A549 treated with AZD9567 at 1 μM for 4 hours (cell line): Measurements from ENCODE around the gene MOB2. TPM values are rescaled to one million over a fixed set of nuclear protein-coding genes. Genes with fewer than 3 reads are reported as not detected.

ENCODE experiments used
- total RNA-seq: library from RNA; stranded (reverse); fragments of 200-300 nt; extraction: Qiagen RNA extraction; gene quantifications from 5 replicates; pipeline ENCODE4 v1.2.3, GENCODE V29; 2022; ENCODE audit not compliant: insufficient read depth

Gene MOB2, protein sequence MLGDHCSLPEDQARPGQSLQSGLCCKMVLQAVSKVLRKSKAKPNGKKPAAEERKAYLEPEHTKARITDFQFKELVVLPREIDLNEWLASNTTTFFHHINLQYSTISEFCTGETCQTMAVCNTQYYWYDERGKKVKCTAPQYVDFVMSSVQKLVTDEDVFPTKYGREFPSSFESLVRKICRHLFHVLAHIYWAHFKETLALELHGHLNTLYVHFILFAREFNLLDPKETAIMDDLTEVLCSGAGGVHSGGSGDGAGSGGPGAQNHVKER
- 37.1 to 51.2 TPM (median 46.1 TPM) in 5 replicates for total RNA-seq

DNA sequence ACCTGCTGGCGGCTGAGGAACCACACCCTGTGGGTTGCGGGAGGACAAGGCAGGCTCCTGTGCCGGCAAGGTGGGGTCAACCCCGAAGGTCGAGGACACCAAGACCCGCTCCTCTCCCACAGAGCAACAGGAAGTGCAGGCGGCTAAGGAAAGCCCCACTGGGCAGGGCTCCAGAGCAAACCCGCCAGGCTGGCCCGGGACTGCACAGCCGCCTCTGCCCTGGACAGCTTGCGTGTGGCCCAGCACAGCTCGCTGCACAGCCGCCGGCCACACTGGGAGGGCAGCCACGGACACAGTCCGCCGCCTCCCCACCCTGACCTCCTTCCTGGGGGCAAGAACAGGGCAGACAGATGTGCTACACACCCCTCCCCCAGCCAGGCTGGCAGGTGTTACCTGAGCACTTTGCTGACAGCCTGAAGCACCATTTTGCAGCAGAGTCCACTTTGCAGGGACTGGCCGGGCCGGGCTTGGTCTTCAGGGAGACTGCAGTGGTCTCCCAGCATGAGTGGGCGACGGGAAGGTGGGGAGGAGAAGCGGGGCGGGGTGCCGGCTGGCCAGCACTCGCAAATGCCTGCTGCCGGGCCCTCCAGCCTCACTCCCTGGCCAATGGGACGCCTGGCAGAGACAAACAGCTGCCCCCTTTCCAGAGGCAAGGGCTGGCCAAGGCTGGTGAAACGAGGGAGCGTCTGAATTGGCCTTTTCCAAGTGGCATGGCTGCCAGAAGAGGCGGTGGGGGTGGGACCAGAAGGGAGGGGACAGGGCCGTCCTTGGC is at the start of gene MOB2:
Gene MOB2, minus strand, starts transcription at position 726 of the 772 bp plus-strand sequence. Its CDS starts 223 bp downstream, at position 503.

Other genes with a start within 250 kb of the MOB2 start
- gene TOLLIP, start 177.1 kb downstream of the MOB2 start, total RNA-seq: 24.8 to 59.5 TPM (median 58.5 TPM) in 5 replicates
- 2.9 to 8.6 TPM (median 6.9 TPM) in 5 replicates for gene BRSK2, start 96.8 kb downstream of the MOB2 start, total RNA-seq
- gene DUSP8, start 85.5 kb upstream of the MOB2 start, total RNA-seq: 0.43 to 1.6 TPM (median 0.94 TPM) in 5 replicates
- gene KRTAP5-1, start 98.5 kb upstream of the MOB2 start, total RNA-seq: not detected in 5 replicates
- not detected in 5 replicates for gene KRTAP5-2, start 111.5 kb upstream of the MOB2 start, total RNA-seq
- gene KRTAP5-3, start 121.7 kb upstream of the MOB2 start, total RNA-seq: not detected in 5 replicates
- gene KRTAP5-4, start 135.4 kb upstream of the MOB2 start, total RNA-seq: not detected in 5 replicates
- not detected in 5 replicates for gene KRTAP5-5, start 143.0 kb upstream of the MOB2 start, total RNA-seq
- gene KRTAP5-6, start 210.4 kb upstream of the MOB2 start, total RNA-seq: not detected in 5 replicates